SK-N-SH (cell line): ENCODE results near the gene PEX14.

Experiments
- CHD2 ChIP-seq: fragments of 150-350 bp; IDR thresholded peaks from 2 replicates; pipeline ENCODE4 v1.6.1; 2018; ENCODE audit warnings: low read length; ENCODE audit not compliant: partially characterized antibody
- ELF1 ChIP-seq: IDR thresholded peaks from 2 replicates; pipeline ENCODE4 v1.4.0; 2012
- EP300 ChIP-seq, 2 experiments: IDR thresholded peaks; 2 replicates each; pipeline versions ENCODE4 v1.4.0 to v1.6.1; 2012; ENCODE audit warnings: borderline replicate concordance in 1 of 2, low read depth in 1 of 2, low read length in 1 of 2
- EZH2phosphoT487 ChIP-seq: fragments of 200-600 bp; sonication (generic); IDR thresholded peaks from 2 replicates; pipeline ENCODE4 v1.6.1; 2017; ENCODE audit warnings: low read depth, mixed run types, mild to moderate bottlenecking, antibody characterized with exemption, moderate library complexity, borderline replicate concordance
- FOXM1 ChIP-seq: IDR thresholded peaks from 2 replicates; pipeline ENCODE4 v1.4.0; 2012; ENCODE audit warnings: low read depth, mild to moderate bottlenecking
- GATA2 ChIP-seq: sonication (generic); formaldehyde crosslinking; IDR thresholded peaks from 2 replicates; pipeline ENCODE4 v1.5.0; 2020; ENCODE audit warnings: mild to moderate bottlenecking, missing genetic modification reagents
- JUND ChIP-seq: IDR thresholded peaks from 2 replicates; pipeline ENCODE4 v1.4.0; 2012
- MEF2A ChIP-seq: IDR thresholded peaks from 2 replicates; pipeline ENCODE4 v1.4.0; 2012; ENCODE audit warnings: low read depth, borderline replicate concordance
- POLR2AphosphoS5 ChIP-seq: IDR thresholded peaks from 2 replicates; pipeline ENCODE4 v1.6.1; 2012; ENCODE audit warnings: low read depth, low read length
- RFX5 ChIP-seq: IDR thresholded peaks from 2 replicates; pipeline ENCODE4 v1.6.1; 2012; ENCODE audit warnings: mild to moderate bottlenecking, improper control_type of control experiment, low read length
- SMC3 ChIP-seq: IDR thresholded peaks from 2 replicates; pipeline ENCODE4 v1.6.1; 2012; ENCODE audit warnings: low read depth, low read length, improper control_type of control experiment
- TAF1 ChIP-seq: IDR thresholded peaks from 2 replicates; pipeline ENCODE4 v1.6.1; 2012; ENCODE audit warnings: low read depth, mild to moderate bottlenecking, low read length, moderate library complexity, borderline replicate concordance
- TF ChIP-seq, protein P1 (sequence below): fragments of 150-350 bp; IDR thresholded peaks from 2 replicates; pipeline ENCODE4 v1.6.1; 2017; ENCODE audit warnings: antibody characterized with exemption, low read length, low read depth, borderline replicate concordance
- TF ChIP-seq, protein P2 (sequence below): fragments of 200-600 bp; sonication (generic); IDR thresholded peaks from 2 replicates; pipeline ENCODE4 v1.6.1; 2017; ENCODE audit warnings: antibody characterized with exemption, mild to moderate bottlenecking, moderate library complexity

GRCh38 chr1:10583641-10584040 lies 108.9 kb downstream of the PEX14 start:
- TF ChIP-seq FOXM1 (no peak), SMC3 (no peak), RFX5 (no peak), TAF1 (no peak), ELF1 (no peak), JUND (no peak), EZH2phosphoT487 (no peak), EP300 (IDR thresholded peaks at IDR 0.05; ENCODE audit: borderline replicate concordance in 1 of 2, low read depth in 1 of 2, low read length in 1 of 2) (no peak), MEF2A (no peak), POLR2AphosphoS5 (no peak), CHD2 (no peak), GATA2 (no peak)
- TF ChIP-seq, protein P1, sequence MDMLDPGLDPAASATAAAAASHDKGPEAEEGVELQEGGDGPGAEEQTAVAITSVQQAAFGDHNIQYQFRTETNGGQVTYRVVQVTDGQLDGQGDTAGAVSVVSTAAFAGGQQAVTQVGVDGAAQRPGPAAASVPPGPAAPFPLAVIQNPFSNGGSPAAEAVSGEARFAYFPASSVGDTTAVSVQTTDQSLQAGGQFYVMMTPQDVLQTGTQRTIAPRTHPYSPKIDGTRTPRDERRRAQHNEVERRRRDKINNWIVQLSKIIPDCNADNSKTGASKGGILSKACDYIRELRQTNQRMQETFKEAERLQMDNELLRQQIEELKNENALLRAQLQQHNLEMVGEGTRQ, result no peak
- TF ChIP-seq, protein P2, sequence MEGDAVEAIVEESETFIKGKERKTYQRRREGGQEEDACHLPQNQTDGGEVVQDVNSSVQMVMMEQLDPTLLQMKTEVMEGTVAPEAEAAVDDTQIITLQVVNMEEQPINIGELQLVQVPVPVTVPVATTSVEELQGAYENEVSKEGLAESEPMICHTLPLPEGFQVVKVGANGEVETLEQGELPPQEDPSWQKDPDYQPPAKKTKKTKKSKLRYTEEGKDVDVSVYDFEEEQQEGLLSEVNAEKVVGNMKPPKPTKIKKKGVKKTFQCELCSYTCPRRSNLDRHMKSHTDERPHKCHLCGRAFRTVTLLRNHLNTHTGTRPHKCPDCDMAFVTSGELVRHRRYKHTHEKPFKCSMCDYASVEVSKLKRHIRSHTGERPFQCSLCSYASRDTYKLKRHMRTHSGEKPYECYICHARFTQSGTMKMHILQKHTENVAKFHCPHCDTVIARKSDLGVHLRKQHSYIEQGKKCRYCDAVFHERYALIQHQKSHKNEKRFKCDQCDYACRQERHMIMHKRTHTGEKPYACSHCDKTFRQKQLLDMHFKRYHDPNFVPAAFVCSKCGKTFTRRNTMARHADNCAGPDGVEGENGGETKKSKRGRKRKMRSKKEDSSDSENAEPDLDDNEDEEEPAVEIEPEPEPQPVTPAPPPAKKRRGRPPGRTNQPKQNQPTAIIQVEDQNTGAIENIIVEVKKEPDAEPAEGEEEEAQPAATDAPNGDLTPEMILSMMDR, result no peak
